Breast epithelium (tissue), 3 donors: ENCODE results near the gene NET1.

ENCODE experiments used
- CTCF ChIP-seq, 3 donors: fragments of 450-650 bp; IDR thresholded peaks; one replicate each; pipeline ENCODE4 v1.5.1; 2016 to 2017; ENCODE audit warnings: antibody characterized with exemption in 3 of 3, mild to moderate bottlenecking in 3 of 3, moderate library complexity in 3 of 3
- POLR2AphosphoS5 ChIP-seq, 3 donors: sonication (generic); formaldehyde crosslinking; IDR thresholded peaks; one replicate each; pipeline ENCODE4 v1.6.1; 2017; ENCODE audit warnings: antibody characterized with exemption in 3 of 3

- peak in 2 of 3 donors; percentile 14 to 21 for TF ChIP-seq POLR2AphosphoS5 (IDR thresholded peaks at IDR 0.05)
- TF ChIP-seq CTCF (IDR thresholded peaks at IDR 0.05): no peak
These were observed 35.3 kb downstream of the NET1 start for GRCh38 chr10:5447611-5448071.
